DLD1 (cell line): ENCODE results near the gene CYBC1.

Experiments
- in situ Hi-C: cut with HindIII; loops from 2 replicates; pipeline ENCODE4 v1.10.0; 2017; ENCODE audit warnings: low sequenced_read_pairs

The CYBC1 gene

DNA sequence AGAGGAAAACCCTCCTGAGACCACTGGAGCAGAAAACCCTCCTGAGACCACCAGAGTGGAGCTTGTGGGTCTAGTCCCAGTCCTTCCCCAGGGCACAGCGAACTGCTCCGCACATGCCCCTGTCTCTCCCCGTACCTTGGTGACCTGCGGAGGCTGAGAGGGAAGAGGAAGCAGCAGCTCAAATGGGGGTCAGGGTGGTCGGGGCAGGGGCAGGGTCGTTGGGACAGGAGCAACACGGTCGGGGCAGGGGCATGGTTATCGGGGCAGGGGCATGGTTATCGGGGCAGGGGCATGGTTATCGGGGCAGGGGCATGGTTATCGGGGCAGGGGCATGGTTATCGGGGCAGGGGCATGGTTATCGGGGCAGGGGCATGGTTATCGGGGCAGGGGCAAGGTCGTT is 38.5 kb downstream of the CYBC1 start:
- in situ Hi-C loops, result loop anchor here (10.0 kb wide), 1 partner anchor 47 kb away; no protein-coding TSS in a partner anchor

DNA sequence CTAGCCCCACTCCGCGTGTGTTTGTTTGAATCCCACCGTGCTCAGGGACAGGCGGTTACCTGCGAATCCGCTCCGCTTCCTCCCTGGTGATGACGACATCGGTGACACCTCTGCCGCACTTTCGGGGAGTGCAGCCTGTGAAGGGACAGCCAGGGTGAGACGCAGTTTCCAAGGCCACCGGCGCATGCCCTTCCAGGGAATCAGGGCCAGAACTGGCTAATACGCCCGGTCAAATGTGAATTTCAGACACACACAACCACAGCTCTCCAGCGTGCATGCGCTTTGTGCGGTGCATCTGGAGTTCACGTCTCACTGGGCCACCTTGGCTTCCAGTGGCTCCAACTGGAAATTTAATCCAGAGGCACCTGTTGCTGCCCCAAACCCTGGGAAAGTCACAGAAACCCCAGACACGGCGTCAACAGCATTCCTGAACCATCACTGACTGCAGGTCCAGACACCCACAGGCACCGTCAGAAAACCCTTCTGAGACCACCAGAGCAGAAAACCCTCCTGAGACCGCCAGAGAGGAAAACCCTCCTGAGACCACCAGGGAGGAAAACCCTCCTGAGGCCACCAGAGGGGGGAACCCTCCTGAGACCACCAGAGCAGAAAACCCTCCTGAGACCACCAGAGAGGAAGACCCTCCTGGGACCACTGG is 39.0 kb downstream of the CYBC1 start:
- in situ Hi-C loops, result loop anchor here (10.0 kb wide), 1 partner anchor 47 kb away; no protein-coding TSS in a partner anchor

DNA sequence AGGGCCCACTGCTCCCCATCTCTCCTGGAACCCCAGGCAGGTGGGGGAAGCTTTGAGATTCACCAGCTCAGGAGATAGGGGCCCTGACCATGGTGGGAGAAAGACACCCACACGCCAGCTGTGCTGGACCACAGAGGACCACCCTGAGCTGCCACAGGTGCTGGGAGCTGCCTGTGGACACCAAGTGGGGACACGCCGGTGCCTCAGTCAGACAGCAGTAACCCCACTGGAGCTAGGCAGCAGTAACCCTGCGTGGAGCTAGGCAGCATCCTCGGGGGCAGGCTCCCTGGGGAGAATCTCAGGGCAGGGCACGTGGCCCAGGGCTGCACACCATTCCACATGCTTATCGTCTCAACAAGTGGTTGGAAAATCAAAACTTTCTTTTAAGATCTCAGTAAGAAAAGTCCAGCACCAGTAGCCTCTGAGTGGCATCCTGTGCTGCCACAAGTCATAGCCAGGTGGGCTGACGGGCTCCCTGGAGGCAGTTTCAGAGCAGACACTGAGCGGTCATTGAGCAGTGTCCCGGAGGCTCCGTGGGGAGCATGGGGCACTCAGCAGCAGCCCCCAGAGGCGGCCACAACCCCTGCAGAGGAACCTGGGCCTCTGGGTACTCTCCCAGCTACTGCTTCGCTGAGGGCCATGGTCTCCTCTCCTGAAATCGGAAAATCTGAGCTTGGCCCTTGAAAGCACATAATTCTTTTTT is 40.4 kb downstream of the CYBC1 start:
- in situ Hi-C loops, result loop anchor here (10.0 kb wide), 1 partner anchor 45 kb away; no protein-coding TSS in a partner anchor

DNA sequence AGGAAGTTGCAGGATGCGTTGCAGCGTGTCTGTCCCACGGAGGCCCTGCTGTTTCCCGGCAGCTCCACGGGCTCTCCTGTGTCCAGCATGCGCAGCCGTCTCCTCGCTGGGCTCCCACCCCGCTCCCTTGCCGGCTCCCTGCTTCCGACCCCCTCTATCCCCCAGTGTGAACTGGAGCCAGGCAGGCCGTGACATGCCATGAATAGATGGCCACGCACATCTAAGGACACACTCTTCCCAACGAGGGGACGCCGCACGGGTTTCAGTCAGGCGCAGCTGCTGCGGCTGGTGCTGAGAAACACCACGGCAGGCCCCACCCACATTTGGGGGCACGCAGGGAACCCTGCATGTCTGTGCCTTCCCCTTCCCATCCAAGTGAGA is 41.6 kb downstream of the CYBC1 start:
- in situ Hi-C loops, result no loop called here

DNA sequence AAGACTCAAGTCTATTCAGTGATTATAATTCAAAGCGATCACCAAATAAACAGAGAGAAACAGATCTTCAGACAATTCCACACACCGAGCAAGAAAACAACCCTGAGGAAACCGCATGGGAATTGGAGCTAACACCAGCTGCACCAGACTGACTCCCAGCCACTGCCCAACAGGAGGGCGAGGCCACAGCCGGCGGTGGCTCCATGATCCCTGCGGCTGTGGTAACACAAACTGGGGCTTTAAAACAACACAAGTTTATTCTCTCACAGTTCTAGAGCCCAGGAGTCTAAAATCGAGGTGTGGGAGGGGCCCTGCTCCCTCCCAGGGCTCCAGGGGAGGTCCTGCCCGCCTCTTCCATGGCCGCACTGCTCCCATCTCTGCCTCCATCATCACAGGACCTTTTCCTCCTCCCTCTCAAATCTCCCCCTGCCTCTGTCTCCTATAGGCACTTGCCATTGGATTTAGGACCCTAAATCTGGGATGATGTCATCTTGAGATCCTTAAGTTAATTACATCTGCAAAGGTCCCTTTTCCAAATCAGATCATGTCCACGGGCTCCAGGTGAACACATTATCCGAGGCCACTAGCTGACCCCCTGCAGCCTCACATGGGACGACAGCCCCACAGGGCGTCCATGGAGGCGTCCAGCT is 42.1 kb downstream of the CYBC1 start:
- in situ Hi-C loops, result no loop called here

DNA sequence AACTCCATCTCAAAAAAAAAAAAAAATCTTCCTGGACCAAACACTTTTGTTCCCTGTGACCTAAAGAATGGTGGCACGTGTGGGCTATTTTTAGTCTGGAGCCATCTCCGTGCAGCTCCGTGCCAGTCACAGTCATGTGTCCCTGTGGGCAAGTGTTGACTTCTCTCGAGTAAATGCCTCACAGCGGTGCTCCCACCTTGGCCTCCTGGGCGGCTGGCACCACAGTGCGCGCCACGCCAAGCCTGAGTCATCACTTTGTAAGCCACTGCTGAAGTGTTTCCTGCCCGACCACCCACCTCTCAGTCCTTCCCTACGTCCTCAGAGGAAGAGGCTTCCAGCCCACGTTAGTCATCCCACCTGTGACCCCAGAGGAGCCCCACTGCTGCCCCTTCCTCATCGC is 43.3 kb downstream of the CYBC1 start:
- in situ Hi-C loops, result no loop called here

DNA sequence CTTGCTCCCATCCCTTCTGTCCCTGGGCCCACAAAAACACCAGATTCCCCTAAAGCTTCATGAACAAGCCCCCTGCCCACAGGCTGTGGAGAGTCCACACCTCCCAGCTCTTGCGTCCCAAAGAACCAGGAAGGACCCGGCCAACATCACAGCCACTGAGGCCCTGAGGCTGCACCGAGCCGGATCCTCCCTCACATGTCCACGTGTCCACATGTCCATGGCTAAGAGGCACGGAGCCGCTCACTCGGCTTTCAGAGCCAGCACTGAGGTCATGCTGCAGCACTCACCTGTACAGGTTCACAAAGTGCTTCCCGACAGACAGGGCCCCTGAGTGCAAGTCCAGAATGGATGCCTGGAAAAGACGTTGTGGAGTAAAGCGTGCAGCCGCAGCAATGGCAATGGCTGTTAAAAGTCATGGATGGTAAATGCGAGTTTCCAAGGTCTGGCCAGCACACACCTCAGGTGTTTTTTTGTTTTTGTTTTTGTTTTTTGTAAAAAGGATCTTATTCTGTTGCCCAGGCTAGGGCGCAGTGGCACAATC is 44.4 kb downstream of the CYBC1 start:
- in situ Hi-C loops, result no loop called here

DNA sequence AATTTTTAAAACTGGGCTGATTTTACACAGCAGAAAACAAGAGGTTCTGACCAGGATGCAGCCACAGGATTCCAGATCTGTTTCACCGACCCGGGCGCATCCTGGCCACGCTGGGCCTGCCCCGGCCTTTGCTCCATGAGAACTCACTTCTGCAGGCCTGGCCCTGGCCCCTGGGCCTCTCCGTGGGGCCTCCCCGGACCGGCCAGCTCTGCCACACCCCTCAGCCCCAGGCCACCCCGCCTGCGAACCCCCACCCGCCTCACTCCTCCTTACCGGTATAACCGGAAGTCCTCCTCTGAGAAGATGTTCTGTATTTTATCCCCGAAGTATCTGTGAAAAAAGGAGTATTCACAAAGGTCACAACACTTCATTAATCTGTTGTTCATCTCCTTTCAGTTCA is 45.5 kb downstream of the CYBC1 start:
- in situ Hi-C loops, result no loop called here

DNA sequence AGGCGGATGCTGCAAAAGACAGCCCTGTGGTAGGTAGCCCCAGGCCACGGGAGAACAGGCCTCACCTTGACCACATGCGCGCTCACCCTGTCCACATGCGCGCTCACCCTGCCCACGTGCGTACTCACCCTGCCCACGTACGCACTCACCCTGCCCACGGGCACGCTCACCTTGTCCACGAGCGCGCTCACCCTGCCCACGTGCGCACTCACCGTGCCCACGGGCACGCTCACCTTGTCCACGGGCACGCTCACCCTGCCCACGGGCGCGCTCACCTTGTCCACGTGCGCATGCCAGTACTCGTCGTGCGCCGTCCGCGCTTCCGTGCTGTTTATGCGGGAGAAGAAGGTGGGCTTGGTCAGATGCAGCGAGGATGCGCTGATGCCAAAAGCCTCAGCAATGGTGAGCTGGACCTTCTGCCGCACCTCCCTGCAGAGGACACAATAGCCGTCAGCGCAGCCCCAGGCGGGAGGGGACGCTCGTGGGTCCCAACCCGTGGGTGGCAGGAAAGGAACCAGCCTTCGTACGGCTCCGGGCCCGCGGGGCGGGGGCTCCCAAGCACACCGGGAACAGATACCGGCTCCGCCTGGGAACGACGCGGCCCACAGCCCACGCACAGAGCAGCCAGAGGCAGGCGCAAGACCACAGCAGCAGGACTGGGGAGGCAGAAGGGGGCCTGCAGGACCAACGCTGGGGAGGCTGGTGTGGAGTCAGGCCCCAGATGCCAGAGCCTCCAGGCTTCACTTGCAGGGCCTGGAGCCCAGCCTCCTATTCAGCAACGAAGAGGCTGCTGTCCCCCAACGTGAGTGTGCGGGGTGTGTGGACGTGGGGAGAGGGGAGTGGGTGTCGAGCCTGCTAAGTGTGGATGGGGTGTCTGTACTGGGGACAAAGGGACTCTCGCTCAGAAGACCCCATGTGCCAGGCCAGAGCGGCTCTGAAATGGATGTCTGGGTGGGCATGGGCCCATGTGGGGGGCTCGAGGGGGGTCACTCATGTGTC is 46.6 kb downstream of the CYBC1 start:
- in situ Hi-C loops, result no loop called here

DNA sequence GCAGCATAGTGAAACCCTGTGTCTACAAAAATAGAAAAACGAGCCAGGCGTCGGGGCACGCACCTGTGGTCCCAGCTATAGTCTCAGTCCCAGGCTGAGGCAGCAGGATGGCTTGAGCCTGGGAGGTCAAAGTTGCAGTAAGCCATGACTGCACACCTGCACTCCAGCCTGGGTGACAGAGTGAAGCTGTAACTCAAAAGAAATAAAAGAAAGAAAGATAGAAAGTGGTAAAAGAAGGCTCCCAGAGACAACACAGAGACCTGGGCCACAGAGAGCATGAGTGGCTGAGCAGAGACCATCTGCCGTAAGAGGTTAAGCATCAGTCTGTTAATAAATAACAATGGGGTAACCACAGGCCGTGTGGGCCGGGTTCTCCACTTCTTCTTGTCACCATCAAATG is 47.7 kb downstream of the CYBC1 start:
- in situ Hi-C loops, result no loop called here

DNA sequence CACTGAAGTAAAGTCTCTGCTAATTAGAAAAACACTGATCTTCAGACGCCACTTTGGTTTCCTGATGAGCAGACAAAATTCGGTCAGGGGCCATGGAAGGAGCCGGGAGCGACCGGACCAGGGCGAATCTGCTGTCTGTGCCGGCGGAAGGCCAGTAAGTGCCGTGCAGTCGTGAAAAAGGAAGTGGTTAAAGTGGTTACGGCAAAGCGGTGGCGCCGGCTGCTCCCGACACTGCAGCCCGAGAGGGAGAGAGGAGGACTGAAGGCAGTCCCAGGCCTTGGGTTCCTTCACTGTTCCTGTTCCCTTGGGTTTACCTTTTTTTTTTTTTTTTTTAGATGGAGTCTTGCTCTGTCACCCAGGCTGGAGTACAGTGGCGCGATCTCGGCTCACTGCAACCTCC is 49.7 kb downstream of the CYBC1 start:
- in situ Hi-C loops, result no loop called here

DNA sequence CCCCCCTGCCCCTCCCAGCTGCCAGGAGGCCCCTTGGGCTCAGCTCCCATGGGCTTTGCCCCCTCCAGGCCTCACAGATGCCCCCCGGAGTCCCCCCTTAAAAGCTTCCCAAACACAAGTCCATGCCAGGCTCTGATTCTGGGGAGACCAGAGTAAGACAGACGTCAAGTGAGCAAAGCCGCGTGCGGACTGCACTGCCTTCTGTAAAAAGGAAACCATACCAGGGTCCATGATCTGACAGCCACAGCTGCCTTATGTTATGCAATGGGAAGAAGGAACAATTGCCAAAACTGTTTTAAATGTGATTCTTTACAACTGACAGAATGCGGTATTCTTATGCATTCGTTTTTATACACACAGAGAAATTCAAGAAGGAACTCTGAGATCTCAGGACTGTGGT is 50.3 kb downstream of the CYBC1 start:
- in situ Hi-C loops, result no loop called here

DNA sequence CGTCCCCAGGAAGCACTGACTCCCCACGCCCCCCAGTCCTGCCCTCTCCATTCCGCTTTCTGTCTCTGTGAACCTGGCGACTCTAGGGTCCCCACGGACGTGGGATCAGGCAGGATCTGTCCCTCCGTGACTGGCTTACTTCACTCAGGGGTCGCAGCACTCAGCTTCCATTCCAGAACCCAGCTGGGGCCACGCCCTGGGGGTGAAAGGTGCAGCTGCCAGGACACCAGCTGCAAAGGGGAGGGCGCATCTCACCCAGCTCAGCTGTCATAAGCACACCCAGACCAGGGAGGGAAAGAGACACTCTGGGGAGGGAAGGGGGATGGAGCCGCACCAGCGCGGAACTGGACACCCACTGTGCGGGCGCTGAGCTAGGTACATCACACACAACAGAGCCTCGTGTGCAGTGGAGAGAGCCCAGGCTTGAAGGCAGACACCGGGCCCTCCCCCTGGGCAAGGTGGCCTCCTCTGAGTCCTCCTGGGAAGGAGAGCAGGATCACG is 50.9 kb downstream of the CYBC1 start:
- in situ Hi-C loops, result no loop called here

DNA sequence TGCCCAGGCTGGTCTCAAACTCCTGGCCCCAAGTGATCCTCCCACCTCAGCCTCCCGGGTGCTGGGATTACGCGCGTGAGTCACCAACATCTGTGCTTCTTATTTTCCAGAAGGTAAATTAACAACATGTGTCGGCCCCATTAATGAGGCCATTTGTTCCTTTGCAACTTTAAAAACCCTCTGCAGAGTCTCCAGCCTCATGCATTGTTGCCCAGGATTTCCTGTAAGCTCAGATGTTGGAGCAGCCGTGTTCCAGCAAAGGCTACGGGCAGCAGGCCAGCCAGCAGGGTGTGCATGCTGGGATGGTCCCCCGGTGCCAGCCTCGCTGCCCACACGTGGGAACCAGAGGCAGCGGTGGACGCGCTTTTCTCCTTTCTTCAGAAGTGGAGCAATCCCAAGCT is 51.5 kb downstream of the CYBC1 start:
- in situ Hi-C loops, result no loop called here

DNA sequence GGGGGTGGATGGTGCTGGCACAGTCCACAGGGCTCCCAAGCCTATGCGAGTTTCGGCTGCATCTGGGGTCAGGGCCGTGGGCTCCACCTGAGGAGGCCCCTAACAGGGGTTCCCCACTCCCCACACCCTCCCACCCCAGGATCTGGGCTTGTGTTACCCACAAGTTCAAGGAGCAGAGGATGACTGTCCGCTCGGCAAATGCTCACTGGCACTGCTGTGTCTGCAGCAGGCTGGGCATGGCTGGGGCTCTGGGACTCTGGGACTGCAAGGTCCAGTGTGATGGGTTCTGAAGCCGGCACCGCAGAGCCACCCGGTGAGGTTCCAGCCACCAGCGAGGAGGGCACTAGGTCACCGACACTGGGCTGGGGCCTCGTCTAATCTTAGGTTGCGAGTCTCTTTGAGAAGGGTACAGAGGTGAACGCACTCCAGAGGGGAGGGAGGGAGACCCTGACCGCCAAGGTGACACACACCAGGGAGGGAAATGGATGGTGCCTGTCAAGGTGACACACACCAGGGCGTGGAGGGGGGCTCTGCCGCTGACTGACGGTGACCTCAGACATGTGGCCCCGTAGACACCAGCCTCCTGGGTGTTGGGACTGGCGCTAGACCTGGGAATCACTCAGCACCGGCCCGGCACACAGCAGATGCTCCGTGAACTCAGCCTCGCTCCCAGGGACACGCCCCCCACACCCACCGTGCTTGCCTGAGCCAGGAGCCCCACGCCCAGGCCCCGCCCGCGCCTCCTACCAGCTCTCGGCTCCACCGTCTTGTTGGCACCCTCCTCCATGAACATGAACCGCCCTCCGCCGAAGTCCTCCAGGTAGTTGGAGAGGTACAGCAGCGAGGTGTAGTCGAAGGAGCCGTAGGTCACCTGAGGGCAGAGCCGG is 52.9 kb downstream of the CYBC1 start:
- in situ Hi-C loops, result no loop called here

DNA sequence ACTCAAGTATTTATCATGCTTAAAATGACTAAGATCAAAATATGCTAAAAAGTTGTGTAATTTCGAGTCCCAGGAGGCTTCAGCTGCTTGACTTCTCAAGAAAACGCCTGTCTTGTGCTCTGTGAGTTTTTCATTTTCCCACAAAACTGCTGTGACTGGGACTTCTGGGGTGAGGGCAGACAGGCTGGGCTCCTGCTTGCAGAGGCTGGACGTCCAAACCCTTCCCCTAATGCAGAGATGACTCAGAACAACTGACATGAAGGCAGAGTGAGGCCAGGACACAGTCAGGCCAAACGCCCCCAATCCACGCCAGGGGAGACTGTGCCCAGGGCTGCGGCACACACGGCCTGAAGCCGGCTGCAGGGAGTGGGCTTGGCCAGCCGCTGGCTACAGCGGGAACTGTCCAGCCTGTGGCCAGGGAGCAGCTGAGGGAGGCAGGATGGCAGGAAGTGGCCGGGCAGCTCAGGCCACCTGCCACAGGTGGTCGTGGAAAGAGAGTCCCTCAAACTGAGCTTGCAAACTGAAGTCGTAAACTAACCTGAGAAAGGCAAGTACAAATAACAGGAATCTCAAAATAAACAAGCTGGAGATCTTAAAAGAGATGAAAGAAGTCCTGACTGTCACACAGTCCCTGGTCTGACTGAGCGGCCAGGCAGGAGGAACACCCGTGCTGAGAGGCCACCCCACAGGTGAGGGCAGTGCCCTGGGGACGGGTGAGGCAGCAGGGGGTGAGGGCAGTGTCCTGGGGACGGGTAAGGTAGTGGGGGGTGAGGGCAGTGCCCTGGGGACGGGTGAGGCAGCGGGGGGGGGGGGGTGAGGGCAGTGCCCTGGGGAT is 53.7 kb downstream of the CYBC1 start:
- in situ Hi-C loops, result no loop called here

DNA sequence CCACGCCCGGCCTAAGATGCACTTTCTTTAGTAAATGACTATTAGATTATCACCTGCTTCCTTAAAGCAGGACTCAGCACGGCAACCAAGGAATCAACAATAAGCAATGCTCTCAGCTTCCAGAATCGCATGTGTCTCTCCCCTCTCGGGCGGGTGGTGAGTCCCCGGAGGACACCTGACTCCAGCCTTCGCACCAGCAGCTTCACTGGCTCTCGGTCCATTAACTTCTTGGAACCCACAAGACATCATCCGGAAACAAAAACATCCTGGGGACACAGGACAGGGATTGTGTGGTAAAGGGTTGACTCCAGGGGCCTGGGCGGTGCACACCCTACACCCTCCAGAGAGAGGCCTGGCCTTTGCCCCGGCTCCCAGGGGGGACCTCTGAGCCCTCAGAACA is 56.3 kb downstream of the CYBC1 start:
- in situ Hi-C loops, result no loop called here

DNA sequence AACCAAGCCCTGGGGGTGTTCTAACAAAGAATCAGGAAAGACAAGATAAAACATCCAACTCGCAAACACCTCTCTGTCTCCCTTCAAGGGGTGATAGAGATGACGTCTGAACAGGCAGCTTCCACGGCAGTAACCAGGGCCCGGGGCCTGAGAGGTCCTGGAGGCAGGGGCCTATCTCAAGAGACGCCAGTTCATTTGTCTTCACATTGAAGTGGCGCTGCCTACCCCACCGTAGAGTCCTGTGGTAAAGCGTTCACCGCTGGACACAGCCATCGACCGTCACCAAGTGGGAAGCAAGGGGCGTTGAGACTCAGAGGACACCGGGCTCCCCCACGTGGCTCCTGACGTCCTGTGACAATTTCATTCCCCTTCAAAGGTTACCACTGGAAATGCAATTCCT is 57.6 kb downstream of the CYBC1 start:
- in situ Hi-C loops, result no loop called here
